H9 (cell line): Measurements from ENCODE around the gene CNTD1. TPM values are rescaled to one million over a fixed set of nuclear protein-coding genes. Genes with fewer than 3 reads are reported as not detected.

Source experiments
- DNase-seq: peaks from one replicate; pipeline ENCODE4 v3.0.0-alpha.2; 2017
- H2AFZ ChIP-seq: one replicate; pipeline ENCODE4 v1.6.1; 2013; ENCODE audit warnings: mild to moderate bottlenecking, low read length, control low read depth, moderate library complexity
- H2AK5ac ChIP-seq: 2 replicates; pipeline ENCODE4 v1.6.1; 2013; ENCODE audit warnings: low read length, control low read depth, mixed read lengths; ENCODE audit not compliant: insufficient read length
- H2BK120ac ChIP-seq: one replicate; pipeline ENCODE4 v1.6.1; 2013; ENCODE audit warnings: low read depth, mild to moderate bottlenecking, low read length, control low read depth, inconsistent platforms; ENCODE audit not compliant: poor library complexity, severe bottlenecking
- H2BK12ac ChIP-seq: 2 replicates; pipeline ENCODE4 v1.6.1; 2013; ENCODE audit warnings: low read length, control low read depth, mixed read lengths, low read depth; ENCODE audit not compliant: insufficient read length
- H2BK15ac ChIP-seq: 2 replicates; pipeline ENCODE4 v1.6.1; 2013; ENCODE audit warnings: low read depth, low read length, control low read depth
- H2BK20ac ChIP-seq: one replicate; pipeline ENCODE4 v1.6.1; 2013; ENCODE audit warnings: low read depth, mild to moderate bottlenecking, low read length, control low read depth, inconsistent platforms; ENCODE audit not compliant: poor library complexity, severe bottlenecking
- H2BK5ac ChIP-seq: 2 replicates; pipeline ENCODE4 v1.6.1; 2013; ENCODE audit warnings: low read length, control low read depth, mixed read lengths; ENCODE audit not compliant: insufficient read length
- H3K14ac ChIP-seq: 2 replicates; pipeline ENCODE4 v1.6.1; 2013; ENCODE audit warnings: low read length, control low read depth; ENCODE audit not compliant: insufficient read depth
- H3K18ac ChIP-seq: 2 replicates; pipeline ENCODE4 v1.6.1; 2013; ENCODE audit warnings: low read depth, mild to moderate bottlenecking, mixed read lengths, low read length, control low read depth; ENCODE audit not compliant: insufficient read length
- H3K23ac ChIP-seq: 2 replicates; pipeline ENCODE4 v1.6.1; 2013; ENCODE audit warnings: low read length, control low read depth, mixed read lengths, low read depth; ENCODE audit not compliant: insufficient read length
- H3K23me2 ChIP-seq: 2 replicates; pipeline ENCODE4 v1.6.1; 2013; ENCODE audit warnings: low read depth, mild to moderate bottlenecking, mixed read lengths, low read length, control low read depth; ENCODE audit not compliant: insufficient read length, poor library complexity, severe bottlenecking
- H3K27ac ChIP-seq: 2 replicates; pipeline ENCODE4 v1.5.1; 2013; ENCODE audit warnings: low read length, control low read depth, mixed read lengths, low read depth; ENCODE audit not compliant: insufficient read length
- H3K27me3 ChIP-seq: 2 replicates; pipeline ENCODE4 v1.6.1; 2013; ENCODE audit warnings: low read length, control low read depth, inconsistent platforms; ENCODE audit not compliant: insufficient read depth
- H3K4ac ChIP-seq: 2 replicates; pipeline ENCODE4 v1.6.1; 2013; ENCODE audit warnings: low read depth, mild to moderate bottlenecking, control low read depth, inconsistent platforms, low read length, moderate library complexity
- H3K4me1 ChIP-seq: 2 replicates; pipeline ENCODE4 v1.6.1; 2013; ENCODE audit warnings: low read length, control low read depth, inconsistent platforms; ENCODE audit not compliant: insufficient read depth
- H3K4me2 ChIP-seq: 2 replicates; pipeline ENCODE4 v1.6.1; 2013; ENCODE audit warnings: low read length, control low read depth, mixed read lengths; ENCODE audit not compliant: insufficient read length, insufficient read depth
- H3K56ac ChIP-seq: 2 replicates; pipeline ENCODE4 v1.6.1; 2013; ENCODE audit warnings: low read depth, mild to moderate bottlenecking, mixed read lengths, low read length, control low read depth; ENCODE audit not compliant: insufficient read length
- H3K79me1 ChIP-seq: 2 replicates; pipeline ENCODE4 v1.6.1; 2013; ENCODE audit warnings: low read depth, mild to moderate bottlenecking, moderate library complexity, low read length, control low read depth, inconsistent platforms; ENCODE audit not compliant: insufficient read depth, poor library complexity, severe bottlenecking
- H3K79me2 ChIP-seq: 2 replicates; pipeline ENCODE4 v1.6.1; 2013; ENCODE audit warnings: low read length, control low read depth, inconsistent platforms; ENCODE audit not compliant: insufficient read depth
- H3K9ac ChIP-seq: 2 replicates; pipeline ENCODE4 v1.6.1; 2013; ENCODE audit warnings: low read length, control low read depth, mixed read lengths; ENCODE audit not compliant: insufficient read length; ENCODE audit errors: extremely low read depth
- H3K9me3 ChIP-seq: one replicate; pipeline ENCODE4 v1.6.1; 2013; ENCODE audit warnings: low read depth, low read length, inconsistent platforms; ENCODE audit not compliant: control insufficient read depth
- H3T11ph ChIP-seq: one replicate; pipeline ENCODE4 v1.6.1; 2013; ENCODE audit warnings: mild to moderate bottlenecking, low read length, control low read depth, inconsistent platforms
- H4K20me1 ChIP-seq: one replicate; pipeline ENCODE4 v1.6.1; 2013; ENCODE audit not compliant: control insufficient read depth, insufficient read length, insufficient read depth
- H4K5ac ChIP-seq: 2 replicates; pipeline ENCODE4 v1.6.1; 2013; ENCODE audit warnings: low read depth, mild to moderate bottlenecking, mixed read lengths, low read length, control low read depth; ENCODE audit not compliant: insufficient read length
- H4K8ac ChIP-seq: replicated peaks from 2 replicates; pipeline ENCODE4 v1.6.1; 2013; ENCODE audit warnings: low read length, control low read depth, mixed read lengths, low read depth; ENCODE audit not compliant: insufficient read length
- H4K91ac ChIP-seq: 2 replicates; pipeline ENCODE4 v1.6.1; 2013; ENCODE audit warnings: low read depth, mild to moderate bottlenecking, moderate library complexity, mixed read lengths, low read length, control low read depth; ENCODE audit not compliant: insufficient read length
- H3K27ac Mint-ChIP-seq, 3 experiments: 2 replicates in 2 of 3; 3 replicates in 1 of 3; pipeline ENCODE4 v1.8.0; 2020 to 2021; ENCODE audit warnings: mixed read lengths in 3 of 3, mild to moderate bottlenecking in 1 of 3, moderate library complexity in 1 of 3
- H3K27me3 Mint-ChIP-seq: 2 replicates; pipeline ENCODE4 v1.8.0; 2021; ENCODE audit warnings: low read depth, mild to moderate bottlenecking, moderate library complexity, mixed read lengths
- H3K36me3 Mint-ChIP-seq, 3 experiments: 2 replicates in 2 of 3; 3 replicates in 1 of 3; pipeline ENCODE4 v1.8.0; 2020 to 2021; ENCODE audit warnings: low read depth in 3 of 3, mixed read lengths in 3 of 3; ENCODE audit not compliant: insufficient read depth in 1 of 3
- H3K4me1 Mint-ChIP-seq, 2 experiments: 2 replicates each; pipeline ENCODE4 v1.8.0; 2020; ENCODE audit warnings: mixed read lengths in 2 of 2
- H3K4me3 Mint-ChIP-seq, 2 experiments: 2 replicates in 1 of 2; 3 replicates in 1 of 2; pipeline ENCODE4 v1.8.0; 2020 to 2021; ENCODE audit warnings: mild to moderate bottlenecking in 2 of 2, mixed read lengths in 2 of 2, moderate library complexity in 1 of 2
- H3K9me3 Mint-ChIP-seq, 2 experiments: 2 replicates in 1 of 2; 3 replicates in 1 of 2; pipeline ENCODE4 v1.8.0; 2020; ENCODE audit warnings: mild to moderate bottlenecking in 2 of 2, mixed read lengths in 2 of 2, moderate library complexity in 1 of 2
- WGBS: extraction: QIAGEN DNeasy Blood & Tissue Kit; methylation state at CpG from one replicate; pipeline ENCODE4 v1.1.7; 2013; ENCODE audit warnings: missing lambda C conversion rate, low lambda C conversion rate, mixed read lengths; ENCODE audit not compliant: insufficient read length; ENCODE audit errors: extremely low coverage; 5-methylcytosine and 5-hydroxymethylcytosine counted together
- total RNA-seq: library from RNA; stranded (reverse); gene quantifications from 2 replicates; pipeline ENCODE4 v1.2.1, GENCODE V29; 2021
- TF ChIP-seq, protein P1 (sequence below): fragments of 200-600 bp; sonication (generic); conservative IDR thresholded peaks from 3 replicates; pipeline ENCODE4 v1.8.0; 2021; ENCODE audit warnings: antibody characterized with exemption, mild to moderate bottlenecking

Gene CNTD1
- total RNA-seq, 1 experiment from 2014 or later = not detected

DNA sequence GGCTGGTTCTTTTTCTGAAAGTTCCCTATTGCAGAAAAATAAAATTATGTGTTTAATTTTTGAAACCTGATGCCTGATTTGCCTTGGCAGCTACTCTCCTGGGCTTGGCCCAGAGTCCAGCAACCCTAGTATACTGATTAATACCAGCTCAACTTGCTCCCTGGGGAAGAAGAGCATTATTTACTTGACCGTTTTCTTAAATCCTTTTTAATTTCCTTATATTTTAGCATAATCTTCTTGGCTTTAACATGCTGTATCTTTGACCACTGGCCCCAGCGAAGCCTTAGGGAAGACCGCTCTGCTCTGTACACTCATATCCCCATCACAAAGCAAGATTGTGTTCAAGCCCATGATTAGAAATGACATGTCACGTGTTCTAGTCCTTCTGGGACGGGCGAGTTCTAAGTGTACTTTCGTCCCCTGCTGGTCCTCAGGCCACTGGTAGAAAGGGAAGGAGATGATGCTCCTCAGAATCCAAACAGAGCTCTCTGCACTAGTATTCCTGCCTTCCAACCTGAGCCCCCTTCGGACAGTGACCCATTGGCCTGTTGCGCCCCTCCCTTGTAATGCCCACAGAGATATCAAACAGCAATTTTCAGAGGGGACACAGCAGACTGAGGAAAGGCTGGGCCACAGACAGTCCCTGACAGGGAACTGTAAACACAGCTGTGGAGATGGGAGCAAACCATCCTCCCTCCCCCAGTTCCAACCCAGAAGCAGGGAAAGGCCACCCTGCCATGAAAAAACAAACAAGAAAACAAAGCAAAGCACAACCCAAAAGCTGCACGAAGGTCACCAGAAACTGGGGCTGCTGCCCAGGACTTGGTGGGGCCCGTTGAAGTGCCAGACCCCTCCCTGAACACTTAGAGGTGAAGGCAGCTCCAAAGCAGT is 49.5 kb upstream of the CNTD1 start:
- Histone ChIP-seq H3K56ac (no peak overlapping the region), H3K4ac (no peak overlapping the region), H3K9ac (no peak overlapping the region), H3K79me1 (no peaks in the 10 kb centered on the region), H4K5ac (no peak overlapping the region), H3K9me3 (no peaks in the 10 kb centered on the region), H3K23ac (no peak overlapping the region), H2BK120ac (no peak overlapping the region), H3K18ac (no peak overlapping the region), H3K14ac (no peak overlapping the region), H3K4me1 (peaks cover 2% of the 10 kb centered on the region; the same call in 1 of the 2 replicates), H2BK12ac (no peak overlapping the region), H3K27me3 (peaks cover 2% of the 10 kb centered on the region; the same call in 1 of the 2 replicates), H2AK5ac (no peak overlapping the region), H3K79me2 (no peaks in the 10 kb centered on the region), H4K8ac (no peak overlapping the region), H3K27ac (no peak overlapping the region), H3K4me2 (no peak overlapping the region), H2BK15ac (no peak overlapping the region), H4K91ac (no peak overlapping the region), H4K20me1 (no peaks in the 10 kb centered on the region), H2BK20ac (no peak overlapping the region), H2BK5ac (no peak overlapping the region), H3K23me2 (peaks cover 3% of the 10 kb centered on the region), H3T11ph (no peak overlapping the region), H2AFZ (no peak overlapping the region)
- Mint-ChIP-seq H3K9me3 (peaks cover 4 to 8% of the 10 kb centered on the region in 2 experiments; a peak in 4 of 5 replicates), H3K4me1 (peaks cover 19% of the 10 kb centered on the region in 2 experiments), H3K36me3 (no peaks in the 10 kb centered on the region; a peak in 1 of 7 replicates), H3K4me3 (no peak overlapping the region), H3K27me3 (peaks cover 38% of the 10 kb centered on the region), H3K27ac (no peak overlapping the region)
- WGBS = no CpG with 5 or more reads among the region's 11 CpGs
- TF ChIP-seq, protein P1, sequence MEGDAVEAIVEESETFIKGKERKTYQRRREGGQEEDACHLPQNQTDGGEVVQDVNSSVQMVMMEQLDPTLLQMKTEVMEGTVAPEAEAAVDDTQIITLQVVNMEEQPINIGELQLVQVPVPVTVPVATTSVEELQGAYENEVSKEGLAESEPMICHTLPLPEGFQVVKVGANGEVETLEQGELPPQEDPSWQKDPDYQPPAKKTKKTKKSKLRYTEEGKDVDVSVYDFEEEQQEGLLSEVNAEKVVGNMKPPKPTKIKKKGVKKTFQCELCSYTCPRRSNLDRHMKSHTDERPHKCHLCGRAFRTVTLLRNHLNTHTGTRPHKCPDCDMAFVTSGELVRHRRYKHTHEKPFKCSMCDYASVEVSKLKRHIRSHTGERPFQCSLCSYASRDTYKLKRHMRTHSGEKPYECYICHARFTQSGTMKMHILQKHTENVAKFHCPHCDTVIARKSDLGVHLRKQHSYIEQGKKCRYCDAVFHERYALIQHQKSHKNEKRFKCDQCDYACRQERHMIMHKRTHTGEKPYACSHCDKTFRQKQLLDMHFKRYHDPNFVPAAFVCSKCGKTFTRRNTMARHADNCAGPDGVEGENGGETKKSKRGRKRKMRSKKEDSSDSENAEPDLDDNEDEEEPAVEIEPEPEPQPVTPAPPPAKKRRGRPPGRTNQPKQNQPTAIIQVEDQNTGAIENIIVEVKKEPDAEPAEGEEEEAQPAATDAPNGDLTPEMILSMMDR = no peak
- DNase-seq = no peak
